ENCODE data around the gene RNF17.

DNA sequence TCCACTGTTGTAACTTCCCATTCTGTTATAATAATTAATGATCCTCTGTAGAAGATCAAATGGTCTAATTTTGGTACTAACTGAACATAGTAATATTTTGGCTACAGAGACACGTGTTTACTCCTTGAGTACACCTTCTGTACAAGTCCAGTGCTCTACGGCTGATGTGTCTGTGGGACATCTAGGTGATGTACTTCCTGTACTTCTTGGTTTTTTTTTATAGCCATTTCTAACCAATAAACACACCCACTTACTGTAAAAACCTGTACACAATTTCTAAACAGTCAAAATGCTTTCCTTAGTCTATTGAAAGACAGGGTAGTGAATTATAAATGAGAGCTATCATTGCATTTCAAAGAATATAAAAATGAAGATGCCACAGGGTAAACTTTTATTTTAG, 118.7 kb downstream of the RNF17 start:
- TF ChIP-seq, protein P1, sequence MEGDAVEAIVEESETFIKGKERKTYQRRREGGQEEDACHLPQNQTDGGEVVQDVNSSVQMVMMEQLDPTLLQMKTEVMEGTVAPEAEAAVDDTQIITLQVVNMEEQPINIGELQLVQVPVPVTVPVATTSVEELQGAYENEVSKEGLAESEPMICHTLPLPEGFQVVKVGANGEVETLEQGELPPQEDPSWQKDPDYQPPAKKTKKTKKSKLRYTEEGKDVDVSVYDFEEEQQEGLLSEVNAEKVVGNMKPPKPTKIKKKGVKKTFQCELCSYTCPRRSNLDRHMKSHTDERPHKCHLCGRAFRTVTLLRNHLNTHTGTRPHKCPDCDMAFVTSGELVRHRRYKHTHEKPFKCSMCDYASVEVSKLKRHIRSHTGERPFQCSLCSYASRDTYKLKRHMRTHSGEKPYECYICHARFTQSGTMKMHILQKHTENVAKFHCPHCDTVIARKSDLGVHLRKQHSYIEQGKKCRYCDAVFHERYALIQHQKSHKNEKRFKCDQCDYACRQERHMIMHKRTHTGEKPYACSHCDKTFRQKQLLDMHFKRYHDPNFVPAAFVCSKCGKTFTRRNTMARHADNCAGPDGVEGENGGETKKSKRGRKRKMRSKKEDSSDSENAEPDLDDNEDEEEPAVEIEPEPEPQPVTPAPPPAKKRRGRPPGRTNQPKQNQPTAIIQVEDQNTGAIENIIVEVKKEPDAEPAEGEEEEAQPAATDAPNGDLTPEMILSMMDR (IDR thresholded peaks at IDR 0.05 in 4 of 5, conservative IDR thresholded peaks at IDR 0.05 in 1 of 5) = no peak
- no peak for TF ChIP-seq POLR2A (IDR thresholded peaks at IDR 0.05)

Measured in gastrocnemius medialis (tissue), 4 donors.